Neural cell (in vitro differentiated cells): ENCODE measurements around the gene ATP5PO.
A peak's percentile ranks its signal among the peaks of the same experiment; 100 is the strongest.

ENCODE experiments used
- POLR2AphosphoS5 ChIP-seq: IDR thresholded peaks from 2 replicates; pipeline ENCODE4 v1.6.1; 2012
- TAF1 ChIP-seq: IDR thresholded peaks from 2 replicates; pipeline ENCODE4 v1.6.1; 2012; ENCODE audit warnings: low read depth
- TF ChIP-seq, protein P1 (sequence below): fragments of 450-650 bp; IDR thresholded peaks from 2 replicates; pipeline ENCODE4 v1.5.1; 2014; ENCODE audit warnings: antibody characterized with exemption, mild to moderate bottlenecking, moderate library complexity; ENCODE audit not compliant: poor library complexity, severe bottlenecking

DNA sequence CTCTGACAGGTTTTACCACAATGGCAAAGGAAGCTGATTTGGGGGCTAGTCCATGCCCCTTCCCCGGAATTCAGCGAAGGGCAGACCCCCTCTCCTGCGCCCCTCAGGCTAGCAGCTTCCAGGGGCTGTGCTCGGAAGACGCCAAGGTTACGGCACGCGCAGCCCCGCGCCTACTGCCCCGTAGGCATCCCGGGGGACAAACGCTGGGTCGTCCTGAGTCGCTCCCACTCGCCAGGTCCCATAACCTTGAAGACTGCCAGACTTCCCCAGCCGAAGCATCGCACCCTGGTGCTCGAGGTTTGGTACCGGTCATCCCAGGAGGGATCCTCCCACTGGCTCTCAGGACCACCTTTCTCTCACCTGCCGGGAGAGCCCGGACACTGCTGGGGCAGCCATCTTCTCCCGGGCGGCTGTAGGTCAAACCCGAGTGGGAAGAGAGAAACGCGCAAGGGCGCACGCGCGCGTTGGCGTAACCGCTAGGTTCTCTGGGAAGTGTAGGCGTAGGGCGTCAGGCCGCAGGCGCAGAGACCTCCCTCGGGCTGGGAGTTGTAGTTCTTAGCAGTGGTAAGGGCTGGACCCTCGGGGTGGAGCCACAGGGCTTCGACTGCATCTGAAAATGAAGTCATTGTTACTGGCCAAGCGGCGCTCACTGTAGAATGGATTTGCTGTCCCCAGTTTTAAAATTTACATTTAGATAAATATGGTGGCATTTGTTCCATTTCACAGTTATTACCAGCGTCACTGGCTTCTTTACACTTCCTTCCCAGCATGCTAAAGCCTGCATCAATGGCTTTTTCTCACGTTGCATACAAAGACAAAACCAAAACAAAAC lies at the start of gene ATP5PO:
- TF ChIP-seq POLR2AphosphoS5 (peak; percentile 96), TAF1 (peak; percentile 84)
- TF ChIP-seq, protein P1, sequence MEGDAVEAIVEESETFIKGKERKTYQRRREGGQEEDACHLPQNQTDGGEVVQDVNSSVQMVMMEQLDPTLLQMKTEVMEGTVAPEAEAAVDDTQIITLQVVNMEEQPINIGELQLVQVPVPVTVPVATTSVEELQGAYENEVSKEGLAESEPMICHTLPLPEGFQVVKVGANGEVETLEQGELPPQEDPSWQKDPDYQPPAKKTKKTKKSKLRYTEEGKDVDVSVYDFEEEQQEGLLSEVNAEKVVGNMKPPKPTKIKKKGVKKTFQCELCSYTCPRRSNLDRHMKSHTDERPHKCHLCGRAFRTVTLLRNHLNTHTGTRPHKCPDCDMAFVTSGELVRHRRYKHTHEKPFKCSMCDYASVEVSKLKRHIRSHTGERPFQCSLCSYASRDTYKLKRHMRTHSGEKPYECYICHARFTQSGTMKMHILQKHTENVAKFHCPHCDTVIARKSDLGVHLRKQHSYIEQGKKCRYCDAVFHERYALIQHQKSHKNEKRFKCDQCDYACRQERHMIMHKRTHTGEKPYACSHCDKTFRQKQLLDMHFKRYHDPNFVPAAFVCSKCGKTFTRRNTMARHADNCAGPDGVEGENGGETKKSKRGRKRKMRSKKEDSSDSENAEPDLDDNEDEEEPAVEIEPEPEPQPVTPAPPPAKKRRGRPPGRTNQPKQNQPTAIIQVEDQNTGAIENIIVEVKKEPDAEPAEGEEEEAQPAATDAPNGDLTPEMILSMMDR: no peak
